ENCODE data around the gene ORAI3. TPM values are rescaled to one million over a fixed set of nuclear protein-coding genes. Genes with fewer than 3 reads are reported as not detected.

ORAI3 gene
- total RNA-seq, 1 experiment from 2014 or later, result 10.8 TPM

GRCh38 chr16:30924076-30924912 lies 24.6 kb upstream of the ORAI3 start (continued):
- TF ChIP-seq, protein P1, sequence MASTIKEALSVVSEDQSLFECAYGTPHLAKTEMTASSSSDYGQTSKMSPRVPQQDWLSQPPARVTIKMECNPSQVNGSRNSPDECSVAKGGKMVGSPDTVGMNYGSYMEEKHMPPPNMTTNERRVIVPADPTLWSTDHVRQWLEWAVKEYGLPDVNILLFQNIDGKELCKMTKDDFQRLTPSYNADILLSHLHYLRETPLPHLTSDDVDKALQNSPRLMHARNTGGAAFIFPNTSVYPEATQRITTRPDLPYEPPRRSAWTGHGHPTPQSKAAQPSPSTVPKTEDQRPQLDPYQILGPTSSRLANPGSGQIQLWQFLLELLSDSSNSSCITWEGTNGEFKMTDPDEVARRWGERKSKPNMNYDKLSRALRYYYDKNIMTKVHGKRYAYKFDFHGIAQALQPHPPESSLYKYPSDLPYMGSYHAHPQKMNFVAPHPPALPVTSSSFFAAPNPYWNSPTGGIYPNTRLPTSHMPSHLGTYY (CRISPR knock-in tag; IDR thresholded peaks at IDR 0.05), result no peak
- TF ChIP-seq SMAD4 (CRISPR knock-in tag; IDR thresholded peaks at IDR 0.05) (no peak), HMGA2 (CRISPR knock-in tag; IDR thresholded peaks at IDR 0.05) (no peak)

- H3K36me3 Mint-ChIP-seq, result peaks cover 10% of the 10 kb centered on the region; the same call in 1 of the 2 replicates
- DNase-seq (ENCODE audit: low spot score) (no peak), ATAC-seq (no peak)
- CTCF ChIA-PET, result interaction anchor here (0.6 to 6.5 kb wide), 2 partner anchors 16 to 785 kb away, joined by 4 to 79 read pairs; no protein-coding TSS in a partner anchor
- H3K9me3 Mint-ChIP-seq, result no peaks in the 10 kb centered on the region
- H3K4me1 Mint-ChIP-seq, result peaks cover 20% of the 10 kb centered on the region
- H3K4me3 Mint-ChIP-seq, result peak overlapping the region; percentile 78
- no peak for TF ChIP-seq SOX15 (CRISPR knock-in tag; IDR thresholded peaks at IDR 0.05)
- TF ChIP-seq MAX (CRISPR knock-in tag; IDR thresholded peaks at IDR 0.05), result no peak
- no peak for TF ChIP-seq SMAD4 (CRISPR knock-in tag; IDR thresholded peaks at IDR 0.05)
- TF ChIP-seq PRRX2 (CRISPR knock-in tag; IDR thresholded peaks at IDR 0.05), result no peak
- no peak for TF ChIP-seq ZNF232 (CRISPR knock-in tag; IDR thresholded peaks at IDR 0.05)
- no peak for TF ChIP-seq USF1 (CRISPR knock-in tag; IDR thresholded peaks at IDR 0.05)
- no peak for TF ChIP-seq ATF3 (CRISPR knock-in tag; conservative IDR thresholded peaks at IDR 0.05)
- no peak for TF ChIP-seq ATF1 (CRISPR knock-in tag; IDR thresholded peaks at IDR 0.05)
- TF ChIP-seq, protein P2, sequence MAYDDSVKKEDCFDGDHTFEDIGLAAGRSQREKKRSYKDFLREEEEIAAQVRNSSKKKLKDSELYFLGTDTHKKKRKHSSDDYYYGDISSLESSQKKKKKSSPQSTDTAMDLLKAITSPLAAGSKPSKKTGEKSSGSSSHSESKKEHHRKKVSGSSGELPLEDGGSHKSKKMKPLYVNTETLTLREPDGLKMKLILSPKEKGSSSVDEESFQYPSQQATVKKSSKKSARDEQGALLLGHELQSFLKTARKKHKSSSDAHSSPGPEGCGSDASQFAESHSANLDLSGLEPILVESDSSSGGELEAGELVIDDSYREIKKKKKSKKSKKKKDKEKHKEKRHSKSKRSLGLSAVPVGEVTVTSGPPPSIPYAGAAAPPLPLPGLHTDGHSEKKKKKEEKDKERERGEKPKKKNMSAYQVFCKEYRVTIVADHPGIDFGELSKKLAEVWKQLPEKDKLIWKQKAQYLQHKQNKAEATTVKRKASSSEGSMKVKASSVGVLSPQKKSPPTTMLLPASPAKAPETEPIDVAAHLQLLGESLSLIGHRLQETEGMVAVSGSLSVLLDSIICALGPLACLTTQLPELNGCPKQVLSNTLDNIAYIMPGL (CRISPR knock-in tag; IDR thresholded peaks at IDR 0.05), result no peak
- H3K27ac Mint-ChIP-seq, result no peak overlapping the region
- no peaks in the 10 kb centered on the region; the same call in 1 of the 2 replicates for H3K27me3 Mint-ChIP-seq (ENCODE audit: low read depth)
- POLR2A ChIA-PET, result interaction anchor here (1.0 kb wide), 2 partner anchors 23 to 29 kb away, joined by 3 read pairs; partner anchors contain the start of gene CTF1
Measured at GRCh38 chr16:30924913-30925631, 23.8 kb upstream of the ORAI3 start.

GRCh38 chr16:30925632-30925987 lies 23.3 kb upstream of the ORAI3 start:
- H3K4me3 Mint-ChIP-seq, result peak overlapping the region; percentile 45; the same call in 1 of the 2 replicates
- no peak for ATAC-seq
- no peak overlapping the region for H3K27ac Mint-ChIP-seq
- H3K9me3 Mint-ChIP-seq, result no peaks in the 10 kb centered on the region
- DNase-seq (ENCODE audit: low spot score), result no peak
- CTCF ChIA-PET, result interaction anchor here (6.5 kb wide), 1 partner anchor 16 kb away, joined by 79 read pairs; no protein-coding TSS in a partner anchor
- H3K4me1 Mint-ChIP-seq, result peaks cover 20% of the 10 kb centered on the region
- H3K36me3 Mint-ChIP-seq, result peaks cover 13% of the 10 kb centered on the region
- POLR2A ChIA-PET, result interaction anchor here (1.0 kb wide), 2 partner anchors 22 to 29 kb away, joined by 3 read pairs; partner anchors contain the start of gene CTF1
- no peaks in the 10 kb centered on the region; the same call in 1 of the 2 replicates for H3K27me3 Mint-ChIP-seq (ENCODE audit: low read depth)
- TF ChIP-seq MLX (CRISPR knock-in tag; IDR thresholded peaks at IDR 0.05) (no peak), ZNF263 (CRISPR knock-in tag; IDR thresholded peaks at IDR 0.05; ENCODE audit: low read depth) (no peak), NFE2L1 (CRISPR knock-in tag; IDR thresholded peaks at IDR 0.05) (no peak), GRHL2 (CRISPR knock-in tag; IDR thresholded peaks at IDR 0.05; ENCODE audit: insufficient replicate concordance, severe bottlenecking) (no peak), ZBTB43 (CRISPR knock-in tag; IDR thresholded peaks at IDR 0.05) (no peak), MYBL2 (CRISPR knock-in tag; IDR thresholded peaks at IDR 0.05) (no peak), ZNF423 (CRISPR knock-in tag; IDR thresholded peaks at IDR 0.05) (no peak), FOXP1 (CRISPR knock-in tag; IDR thresholded peaks at IDR 0.05; ENCODE audit: borderline replicate concordance) (no peak), NFATC4 (CRISPR knock-in tag; IDR thresholded peaks at IDR 0.05) (no peak)
- TF ChIP-seq, protein P3, sequence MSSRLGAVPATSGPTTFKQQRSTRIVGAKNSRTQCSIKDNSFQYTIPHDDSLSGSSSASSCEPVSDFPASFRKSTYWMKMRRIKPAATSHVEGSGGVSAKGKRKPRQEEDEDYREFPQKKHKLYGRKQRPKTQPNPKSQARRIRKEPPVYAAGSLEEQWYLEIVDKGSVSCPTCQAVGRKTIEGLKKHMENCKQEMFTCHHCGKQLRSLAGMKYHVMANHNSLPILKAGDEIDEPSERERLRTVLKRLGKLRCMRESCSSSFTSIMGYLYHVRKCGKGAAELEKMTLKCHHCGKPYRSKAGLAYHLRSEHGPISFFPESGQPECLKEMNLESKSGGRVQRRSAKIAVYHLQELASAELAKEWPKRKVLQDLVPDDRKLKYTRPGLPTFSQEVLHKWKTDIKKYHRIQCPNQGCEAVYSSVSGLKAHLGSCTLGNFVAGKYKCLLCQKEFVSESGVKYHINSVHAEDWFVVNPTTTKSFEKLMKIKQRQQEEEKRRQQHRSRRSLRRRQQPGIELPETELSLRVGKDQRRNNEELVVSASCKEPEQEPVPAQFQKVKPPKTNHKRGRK (CRISPR knock-in tag; IDR thresholded peaks at IDR 0.05; ENCODE audit: borderline replicate concordance), result no peak
- TF ChIP-seq, protein P4, sequence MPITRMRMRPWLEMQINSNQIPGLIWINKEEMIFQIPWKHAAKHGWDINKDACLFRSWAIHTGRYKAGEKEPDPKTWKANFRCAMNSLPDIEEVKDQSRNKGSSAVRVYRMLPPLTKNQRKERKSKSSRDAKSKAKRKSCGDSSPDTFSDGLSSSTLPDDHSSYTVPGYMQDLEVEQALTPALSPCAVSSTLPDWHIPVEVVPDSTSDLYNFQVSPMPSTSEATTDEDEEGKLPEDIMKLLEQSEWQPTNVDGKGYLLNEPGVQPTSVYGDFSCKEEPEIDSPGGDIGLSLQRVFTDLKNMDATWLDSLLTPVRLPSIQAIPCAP (CRISPR knock-in tag; IDR thresholded peaks at IDR 0.05), result no peak

Measured in WTC11 (cell line).